Chondrocyte (in vitro differentiated cells): ENCODE data around the gene EWSR1. TPM values are rescaled to one million over a fixed set of nuclear protein-coding genes. Genes with fewer than 3 reads are reported as not detected.
A peak's percentile ranks its signal among the peaks of the same experiment; 100 is the strongest.

Source experiments
- DNase-seq: peaks from one replicate; pipeline ENCODE4 v3.0.0; 2021; ENCODE audit warnings: mixed read lengths, low spot score
- H3K27ac Mint-ChIP-seq: one replicate; pipeline ENCODE4 v1.8.0; 2021; ENCODE audit warnings: mild to moderate bottlenecking, moderate library complexity, mixed read lengths; ENCODE audit not compliant: unreplicated experiment
- H3K27me3 Mint-ChIP-seq: 2 replicates; pipeline ENCODE4 v1.8.0; 2021; ENCODE audit warnings: low read depth, mixed read lengths
- H3K36me3 Mint-ChIP-seq: 2 replicates; pipeline ENCODE4 v1.8.0; 2021; ENCODE audit warnings: low read depth, mixed read lengths
- H3K4me1 Mint-ChIP-seq: 2 replicates; pipeline ENCODE4 v1.8.0; 2021; ENCODE audit warnings: low read depth, mild to moderate bottlenecking, mixed read lengths
- H3K4me3 Mint-ChIP-seq: one replicate; pipeline ENCODE4 v1.8.0; 2021; ENCODE audit warnings: mild to moderate bottlenecking, moderate library complexity, mixed read lengths; ENCODE audit not compliant: unreplicated experiment
- H3K9me3 Mint-ChIP-seq: 2 replicates; pipeline ENCODE4 v1.8.0; 2021; ENCODE audit warnings: low read depth, mixed read lengths
- total RNA-seq: library from RNA; stranded (reverse); gene quantifications from 3 replicates; pipeline ENCODE4 v1.2.1, GENCODE V29; 2021
- TF ChIP-seq, protein P1 (sequence below): fragments of 200-600 bp; sonication (generic); IDR thresholded peaks from 2 replicates; pipeline ENCODE4 v1.5.0; 2021; ENCODE audit warnings: antibody characterized with exemption, mild to moderate bottlenecking, moderate library complexity

The EWSR1 gene
- total RNA-seq, 1 donor from 2014 or later = 139 TPM

DNA sequence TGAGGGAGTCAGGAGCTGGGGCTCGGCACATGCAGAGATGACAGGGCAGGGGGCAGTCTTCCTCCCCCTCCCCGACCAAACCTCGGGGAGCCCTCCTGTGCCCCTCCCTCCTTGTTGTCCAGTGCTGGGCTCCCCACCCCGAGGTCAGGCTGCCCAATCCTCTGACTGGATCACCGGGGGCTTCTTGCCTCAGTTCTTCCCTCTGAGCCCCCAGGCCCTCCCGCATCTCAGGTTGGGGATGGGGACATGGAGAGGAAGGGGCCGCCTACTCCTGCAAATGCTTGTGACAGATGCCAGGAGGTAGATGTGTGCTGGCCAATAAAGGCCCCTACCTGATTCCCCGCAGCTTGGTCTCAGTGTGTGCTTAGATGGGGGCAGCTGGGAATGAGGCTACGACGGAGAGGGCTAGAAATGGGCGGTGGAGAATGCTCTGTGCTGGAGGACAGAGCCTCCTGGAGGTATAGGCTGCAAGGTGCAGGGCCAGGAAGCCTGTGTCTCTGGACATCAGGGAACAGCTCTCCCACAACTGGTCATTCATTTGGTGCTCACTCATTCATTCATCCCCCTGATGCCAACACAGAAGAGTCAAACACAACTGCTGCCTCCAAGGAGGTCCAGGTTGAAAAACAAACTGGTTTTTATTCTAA, 8.7 kb upstream of the EWSR1 start:
- Mint-ChIP-seq H3K4me1 (no peaks in the 10 kb centered on the region), H3K4me3 (no peak overlapping the region), H3K9me3 (no peaks in the 10 kb centered on the region), H3K27me3 (no peaks in the 10 kb centered on the region), H3K27ac (no peak overlapping the region), H3K36me3 (peaks cover 2% of the 10 kb centered on the region)
- TF ChIP-seq, protein P1, sequence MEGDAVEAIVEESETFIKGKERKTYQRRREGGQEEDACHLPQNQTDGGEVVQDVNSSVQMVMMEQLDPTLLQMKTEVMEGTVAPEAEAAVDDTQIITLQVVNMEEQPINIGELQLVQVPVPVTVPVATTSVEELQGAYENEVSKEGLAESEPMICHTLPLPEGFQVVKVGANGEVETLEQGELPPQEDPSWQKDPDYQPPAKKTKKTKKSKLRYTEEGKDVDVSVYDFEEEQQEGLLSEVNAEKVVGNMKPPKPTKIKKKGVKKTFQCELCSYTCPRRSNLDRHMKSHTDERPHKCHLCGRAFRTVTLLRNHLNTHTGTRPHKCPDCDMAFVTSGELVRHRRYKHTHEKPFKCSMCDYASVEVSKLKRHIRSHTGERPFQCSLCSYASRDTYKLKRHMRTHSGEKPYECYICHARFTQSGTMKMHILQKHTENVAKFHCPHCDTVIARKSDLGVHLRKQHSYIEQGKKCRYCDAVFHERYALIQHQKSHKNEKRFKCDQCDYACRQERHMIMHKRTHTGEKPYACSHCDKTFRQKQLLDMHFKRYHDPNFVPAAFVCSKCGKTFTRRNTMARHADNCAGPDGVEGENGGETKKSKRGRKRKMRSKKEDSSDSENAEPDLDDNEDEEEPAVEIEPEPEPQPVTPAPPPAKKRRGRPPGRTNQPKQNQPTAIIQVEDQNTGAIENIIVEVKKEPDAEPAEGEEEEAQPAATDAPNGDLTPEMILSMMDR = peak; percentile 27
- no peak for DNase-seq

DNA sequence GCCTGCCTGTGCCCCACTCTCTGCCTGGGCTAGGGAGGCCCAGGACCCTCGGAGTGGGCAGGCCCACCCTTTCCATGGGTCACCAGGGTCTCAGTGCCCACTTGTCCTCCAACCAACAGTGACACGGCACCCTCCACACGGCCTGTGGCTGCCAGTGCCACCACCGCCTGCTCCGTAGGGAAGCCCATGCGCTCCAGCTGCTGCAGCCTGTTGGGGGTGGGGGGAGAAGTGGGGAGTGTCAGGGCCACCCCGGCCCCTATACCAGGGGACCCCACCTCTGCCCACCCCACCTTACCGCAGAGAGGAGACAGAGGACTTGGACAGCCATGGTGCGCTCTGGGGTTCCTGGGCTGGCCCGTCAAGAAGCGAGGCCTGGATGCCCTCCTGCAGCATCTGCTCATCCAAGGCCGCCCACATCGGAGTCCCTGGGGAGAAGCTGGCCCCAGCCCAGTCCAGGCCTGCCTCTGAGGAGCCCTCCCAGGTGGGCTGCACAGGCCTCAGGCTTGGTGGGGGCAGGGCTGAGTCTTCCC, 8.0 kb upstream of the EWSR1 start:
- Mint-ChIP-seq H3K27me3 (no peaks in the 10 kb centered on the region), H3K27ac (no peak overlapping the region), H3K9me3 (no peaks in the 10 kb centered on the region), H3K4me3 (no peak overlapping the region), H3K36me3 (peaks cover 2% of the 10 kb centered on the region), H3K4me1 (no peaks in the 10 kb centered on the region)
- peak; percentile 79 for DNase-seq
- TF ChIP-seq, protein P1 = no peak

DNA sequence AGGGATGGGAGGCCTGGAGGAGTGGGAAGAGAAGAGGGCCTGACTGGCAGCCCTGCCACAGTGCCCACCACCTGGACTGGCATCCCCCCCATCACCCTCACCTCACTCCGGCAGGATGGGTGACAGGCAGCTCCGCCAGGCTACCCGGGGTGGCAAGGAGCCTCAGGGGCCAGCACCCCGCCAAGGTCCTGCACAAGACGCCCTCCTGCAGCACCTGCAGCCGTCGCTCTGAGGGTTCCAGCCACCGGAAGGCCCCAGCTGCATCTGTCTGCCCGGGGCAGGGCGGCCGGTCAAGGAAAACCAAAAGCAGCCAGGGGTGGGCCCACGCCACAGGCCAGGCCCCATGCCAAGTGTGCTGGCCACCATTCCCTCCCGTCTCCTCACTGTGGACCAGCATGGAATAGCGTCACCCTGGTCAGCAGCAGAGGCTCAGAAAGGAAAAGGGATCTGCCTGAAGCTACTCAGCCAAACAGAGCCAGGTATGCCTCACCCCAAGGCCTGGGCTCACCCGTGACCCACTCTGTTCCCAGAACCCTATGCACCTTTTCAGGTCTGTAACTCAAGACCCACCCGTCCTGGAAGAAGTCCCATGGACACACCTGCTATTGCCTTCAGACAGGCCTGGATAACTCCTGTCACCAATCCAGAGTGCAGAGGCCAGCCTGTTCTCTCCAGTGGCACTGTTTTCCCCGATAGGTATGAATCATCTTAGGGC, 7.3 kb upstream of the EWSR1 start:
- Mint-ChIP-seq H3K27ac (no peak overlapping the region), H3K27me3 (no peaks in the 10 kb centered on the region), H3K9me3 (no peaks in the 10 kb centered on the region), H3K4me1 (no peaks in the 10 kb centered on the region), H3K36me3 (peaks cover 2% of the 10 kb centered on the region), H3K4me3 (no peak overlapping the region)
- peak; percentile 90 for DNase-seq
- TF ChIP-seq, protein P1 = no peak

DNA sequence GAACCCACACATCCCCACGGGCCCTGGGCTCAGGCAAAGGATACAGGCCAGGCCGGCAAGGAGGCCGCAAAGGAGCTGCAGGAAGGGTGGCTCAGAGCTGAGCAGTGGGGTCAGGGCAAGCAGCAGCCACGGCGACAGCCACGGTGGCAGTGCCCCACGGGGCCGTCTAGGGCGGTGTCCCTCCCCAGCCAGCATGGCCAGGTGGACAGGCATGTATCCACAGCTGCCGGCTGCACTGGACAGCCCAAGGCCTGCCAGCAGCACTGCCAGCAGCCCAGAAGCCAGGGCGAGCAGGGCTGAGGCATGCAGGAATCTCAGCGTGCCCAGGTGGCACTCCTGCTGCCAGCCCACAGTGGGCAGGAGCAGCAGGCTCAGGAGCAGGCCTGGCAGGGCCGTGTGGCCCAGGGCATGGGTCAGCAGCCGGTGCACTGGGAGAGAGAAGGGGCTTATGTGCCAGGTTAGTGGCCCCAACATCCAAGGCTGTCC, 4.2 kb upstream of the EWSR1 start:
- H3K4me3 Mint-ChIP-seq = no peak overlapping the region
- H3K4me1 Mint-ChIP-seq = peaks cover 14% of the 10 kb centered on the region
- H3K36me3 Mint-ChIP-seq = peaks cover 8% of the 10 kb centered on the region
- no peaks in the 10 kb centered on the region for H3K27me3 Mint-ChIP-seq
- TF ChIP-seq, protein P1 = no peak
- H3K27ac Mint-ChIP-seq = no peak overlapping the region
- no peaks in the 10 kb centered on the region for H3K9me3 Mint-ChIP-seq
- no peak for DNase-seq

DNA sequence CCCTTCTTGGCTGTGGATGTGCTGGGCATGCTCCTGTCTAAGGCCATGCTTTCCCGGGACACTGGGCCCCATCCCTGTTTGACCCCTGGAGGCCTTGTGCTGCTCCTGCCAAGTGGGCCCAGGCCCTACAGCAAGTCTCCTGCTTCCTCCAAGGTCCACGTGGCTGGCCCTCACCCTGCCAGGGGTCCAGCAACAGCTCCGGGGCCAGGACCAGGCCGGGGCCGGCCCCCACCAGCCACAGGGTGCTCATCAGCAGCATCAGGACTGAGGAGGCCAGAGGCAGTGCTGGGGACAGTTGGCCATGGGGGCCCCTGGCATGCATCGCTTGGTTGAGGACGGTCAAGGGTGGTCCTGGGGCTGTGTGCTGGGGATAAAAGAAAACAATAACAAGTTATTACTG, 2.8 kb upstream of the EWSR1 start:
- TF ChIP-seq, protein P1 = no peak
- H3K27me3 Mint-ChIP-seq = no peaks in the 10 kb centered on the region
- H3K4me1 Mint-ChIP-seq = peaks cover 28% of the 10 kb centered on the region
- no peak overlapping the region for H3K4me3 Mint-ChIP-seq
- no peak overlapping the region for H3K27ac Mint-ChIP-seq
- DNase-seq = no peak
- H3K9me3 Mint-ChIP-seq = no peaks in the 10 kb centered on the region
- H3K36me3 Mint-ChIP-seq = peaks cover 5% of the 10 kb centered on the region
